GM12892 (cell line): ENCODE measurements around the gene ARVCF.

Experiments used
- DNase-seq: peaks from one replicate; pipeline ENCODE4 v3.0.0; 2011; ENCODE audit not compliant: insufficient read length
- FAIRE-seq: peaks from 2 replicates; lab custom pipeline; 2011; peaks lifted over from hg19 to GRCh38; lab: Jason Lieb, UNC
- POLR2A ChIP-seq: IDR thresholded peaks from 2 replicates; pipeline ENCODE4 v1.6.1; 2011; ENCODE audit warnings: low read depth, low read length, control low read depth
- POLR2AphosphoS5 ChIP-seq: IDR thresholded peaks from 2 replicates; pipeline ENCODE4 v1.6.1; 2011; ENCODE audit warnings: low read depth, low read length, control low read depth
- TAF1 ChIP-seq: IDR thresholded peaks from 2 replicates; pipeline ENCODE4 v1.6.1; 2011; ENCODE audit warnings: low read depth, mild to moderate bottlenecking, control low read depth, low read length, borderline replicate concordance

The ARVCF gene

DNA sequence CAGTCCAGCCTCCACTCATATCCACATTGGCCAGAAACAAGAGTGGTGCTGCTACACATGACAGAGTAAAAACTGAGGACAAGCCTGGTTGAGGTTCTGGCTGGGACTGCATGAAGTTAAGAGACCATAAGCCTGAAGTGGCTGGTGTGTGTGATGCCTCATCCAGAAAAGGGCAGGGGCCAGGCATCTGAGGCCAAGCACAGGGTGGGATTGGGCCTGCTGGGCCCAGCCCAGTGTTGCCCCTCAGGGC, 25.3 kb downstream of the ARVCF start:
- FAIRE-seq (no peak), DNase-seq (no peak)
- no peak for TF ChIP-seq TAF1
- no peak for TF ChIP-seq POLR2A
- TF ChIP-seq POLR2AphosphoS5 = no peak

DNA sequence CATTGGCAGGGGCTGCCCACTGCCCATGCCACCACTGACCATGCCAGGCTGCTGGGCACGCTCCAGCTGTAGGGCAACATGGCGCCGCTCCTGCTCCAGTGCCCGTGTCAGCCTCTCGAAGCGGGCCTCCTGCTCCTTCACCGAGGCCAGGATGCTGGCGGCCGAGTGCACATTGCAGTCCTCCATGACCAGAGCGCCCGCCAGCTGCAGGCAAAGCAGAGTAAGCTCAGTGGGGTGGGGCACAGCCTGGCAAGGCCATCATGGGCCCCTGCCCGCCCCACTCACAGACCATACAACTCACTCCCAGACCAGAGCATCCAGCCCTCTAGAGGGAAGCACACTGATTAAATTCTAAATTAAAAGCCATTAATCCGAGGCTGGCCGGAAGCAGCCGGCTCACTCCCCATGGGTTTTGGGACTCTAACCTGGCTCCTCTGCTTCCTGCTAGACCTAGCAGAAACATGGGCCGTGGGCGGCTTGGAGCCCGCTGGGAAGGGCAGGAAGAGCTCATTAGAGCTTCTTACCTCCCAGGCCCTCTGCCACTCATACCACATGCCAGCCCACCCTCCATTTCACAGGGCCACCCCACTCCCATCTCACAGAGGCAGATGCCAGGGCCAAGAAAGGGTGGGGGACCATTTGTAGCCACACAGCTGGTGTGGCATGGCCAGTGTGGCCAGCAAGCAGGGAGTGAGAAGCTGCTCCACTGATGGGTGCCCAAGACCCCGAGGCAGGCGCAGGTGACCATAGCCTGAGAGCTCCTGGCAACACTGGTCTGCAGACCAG, 25.8 kb downstream of the ARVCF start:
- no peak for TF ChIP-seq POLR2A
- TF ChIP-seq POLR2AphosphoS5 = no peak
- TF ChIP-seq TAF1 = no peak
- DNase-seq (no peak), FAIRE-seq (no peak)

DNA sequence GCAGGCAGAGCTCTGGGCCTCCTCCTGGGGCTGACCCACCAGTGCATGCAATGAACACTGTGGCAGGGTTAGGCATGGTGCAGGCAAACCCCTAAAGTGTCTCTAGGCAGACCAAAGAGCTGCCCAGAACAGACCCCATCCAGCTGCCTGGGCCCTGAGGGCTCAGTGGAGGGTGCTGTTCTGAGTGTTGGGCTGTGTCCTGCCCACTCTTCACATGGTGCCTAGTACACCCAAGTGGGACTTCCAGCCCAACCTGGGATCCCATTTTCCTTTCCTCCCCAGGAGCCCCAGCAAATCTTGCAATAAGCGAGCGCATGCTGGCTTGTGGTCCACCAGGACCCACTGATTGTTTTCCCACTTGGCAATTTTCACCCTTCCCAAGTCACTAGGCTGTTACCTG, 26.4 kb downstream of the ARVCF start:
- DNase-seq = no peak
- no peak for TF ChIP-seq POLR2AphosphoS5
- no peak for TF ChIP-seq TAF1
- FAIRE-seq = no peak

DNA sequence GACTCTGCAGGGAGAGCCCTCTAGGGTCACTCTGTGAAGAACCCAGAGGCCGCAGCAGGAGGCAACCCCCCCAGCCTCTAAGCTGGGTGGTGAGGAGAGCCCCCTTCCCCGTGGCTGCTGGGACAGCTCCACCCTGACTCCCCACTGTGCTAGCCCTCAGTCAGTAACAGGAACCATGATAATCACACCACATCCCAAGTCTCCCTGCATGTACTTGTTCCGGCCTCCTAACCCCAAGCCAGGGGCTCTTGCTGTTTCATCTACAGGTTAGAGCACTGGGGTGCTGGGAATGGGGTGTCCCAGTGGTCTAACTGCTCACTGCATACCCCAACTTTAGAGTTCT, 26.9 kb downstream of the ARVCF start:
- DNase-seq = no peak
- TF ChIP-seq POLR2A (no peak), TAF1 (no peak), POLR2AphosphoS5 (no peak)
- FAIRE-seq = no peak

DNA sequence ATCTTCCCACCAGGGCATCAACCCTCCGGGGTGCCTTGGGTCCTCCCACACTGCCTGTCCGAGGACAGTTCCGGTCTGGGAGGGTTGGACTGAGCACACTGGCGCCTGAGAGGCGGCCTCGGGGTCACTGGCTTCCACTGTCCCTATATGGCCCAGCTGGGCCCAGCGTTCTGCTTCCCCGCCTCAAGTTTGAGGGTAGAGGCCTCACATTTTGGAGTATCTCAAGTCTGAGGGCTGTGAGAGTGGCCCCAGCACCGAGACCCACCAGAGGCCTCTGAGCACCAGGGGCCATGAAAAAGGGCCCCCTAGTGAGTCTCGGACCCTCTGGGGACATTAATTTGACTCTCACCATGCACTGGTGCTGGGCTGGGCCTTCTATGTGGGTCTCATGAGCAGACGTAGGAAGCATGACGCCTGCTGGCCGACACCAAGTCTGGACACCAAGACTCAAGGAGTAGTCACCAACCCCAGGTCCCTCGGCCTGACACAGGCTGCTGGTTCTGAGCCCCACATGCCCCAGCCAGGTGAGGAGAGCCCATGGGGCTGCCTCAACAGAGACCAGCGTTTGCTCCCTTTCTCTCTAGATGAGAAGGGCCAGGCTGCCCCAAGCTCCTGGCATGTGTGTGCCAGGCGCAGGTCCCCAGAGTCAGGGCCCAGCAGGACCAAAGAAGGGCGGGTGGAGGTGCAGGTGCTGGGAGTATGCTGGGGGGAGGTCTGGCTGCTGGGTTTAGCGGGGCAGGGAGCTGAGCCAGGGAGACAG, 27.5 kb downstream of the ARVCF start:
- TF ChIP-seq POLR2AphosphoS5 = no peak
- FAIRE-seq = no peak
- DNase-seq = no peak

DNA sequence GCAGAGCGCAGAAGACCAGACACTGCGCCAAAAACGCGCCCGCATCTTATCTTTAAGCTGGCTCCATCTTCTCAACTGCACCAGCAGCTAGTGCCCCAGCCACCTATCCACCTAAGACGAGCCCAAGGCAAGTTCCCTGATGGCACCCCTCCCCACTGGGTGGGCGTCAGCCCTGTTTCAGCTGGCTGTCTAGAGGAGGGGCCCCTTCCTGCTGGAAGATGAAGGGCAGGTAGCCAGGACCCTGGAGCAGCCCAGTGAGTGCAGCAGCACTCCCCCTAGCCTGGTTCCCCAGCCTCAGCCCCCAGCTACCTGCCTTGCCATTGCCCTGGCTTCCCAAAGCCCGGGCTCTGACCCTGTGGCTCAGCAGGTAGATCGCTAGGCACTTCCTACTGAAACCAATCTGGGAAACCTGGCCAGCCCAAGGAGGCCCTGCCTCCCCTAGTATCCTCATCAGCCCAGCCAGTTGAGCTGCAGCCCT, 28.3 kb downstream of the ARVCF start:
- no peak for FAIRE-seq
- DNase-seq = no peak
- TF ChIP-seq POLR2AphosphoS5 = no peak
- no peak for TF ChIP-seq TAF1
- TF ChIP-seq POLR2A = no peak

DNA sequence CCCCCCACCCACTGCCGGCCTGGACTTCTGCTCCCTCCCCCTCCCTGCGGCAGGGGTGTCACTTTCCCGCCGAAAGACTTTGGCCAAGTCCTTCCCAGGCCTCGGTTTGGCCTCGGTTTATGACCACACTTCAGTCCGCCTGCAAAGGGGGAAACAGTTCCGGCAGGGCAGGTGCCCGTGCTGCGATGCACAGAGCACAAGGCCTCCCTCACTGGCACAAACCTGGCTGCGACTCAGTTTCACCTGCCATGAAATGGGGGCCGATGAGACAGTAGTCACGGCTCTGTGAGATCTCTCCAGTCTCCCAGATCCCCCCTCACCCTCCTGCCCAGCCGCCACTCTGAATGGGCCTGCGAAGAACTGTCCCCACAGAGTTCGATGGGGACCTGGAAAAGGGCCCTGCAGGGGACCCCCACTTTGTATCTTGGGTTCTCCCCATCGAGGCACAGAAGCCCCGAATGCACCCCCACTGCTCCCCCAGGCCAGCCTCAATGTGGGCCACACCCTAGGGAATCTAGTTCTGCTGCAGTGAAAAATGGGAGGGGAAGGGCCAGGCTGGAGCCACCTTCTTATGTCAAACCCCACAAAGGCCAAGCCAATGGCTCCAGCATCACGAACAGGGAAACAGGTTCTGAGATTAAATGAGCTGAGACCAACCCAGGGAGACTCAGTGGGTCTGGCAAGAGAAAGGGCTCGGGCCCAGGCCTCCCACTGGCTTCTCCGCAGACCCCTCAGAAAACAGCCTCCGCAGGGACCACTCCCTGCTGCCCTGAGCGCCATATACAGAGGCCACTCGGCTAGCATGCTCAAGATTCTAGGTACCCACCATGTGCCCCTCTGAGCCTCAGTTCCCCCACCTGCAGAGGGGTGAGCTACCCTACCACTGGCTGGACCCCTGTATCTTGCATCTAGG, 29.0 kb downstream of the ARVCF start:
- FAIRE-seq (no peak), DNase-seq (no peak)
- no peak for TF ChIP-seq POLR2A

DNA sequence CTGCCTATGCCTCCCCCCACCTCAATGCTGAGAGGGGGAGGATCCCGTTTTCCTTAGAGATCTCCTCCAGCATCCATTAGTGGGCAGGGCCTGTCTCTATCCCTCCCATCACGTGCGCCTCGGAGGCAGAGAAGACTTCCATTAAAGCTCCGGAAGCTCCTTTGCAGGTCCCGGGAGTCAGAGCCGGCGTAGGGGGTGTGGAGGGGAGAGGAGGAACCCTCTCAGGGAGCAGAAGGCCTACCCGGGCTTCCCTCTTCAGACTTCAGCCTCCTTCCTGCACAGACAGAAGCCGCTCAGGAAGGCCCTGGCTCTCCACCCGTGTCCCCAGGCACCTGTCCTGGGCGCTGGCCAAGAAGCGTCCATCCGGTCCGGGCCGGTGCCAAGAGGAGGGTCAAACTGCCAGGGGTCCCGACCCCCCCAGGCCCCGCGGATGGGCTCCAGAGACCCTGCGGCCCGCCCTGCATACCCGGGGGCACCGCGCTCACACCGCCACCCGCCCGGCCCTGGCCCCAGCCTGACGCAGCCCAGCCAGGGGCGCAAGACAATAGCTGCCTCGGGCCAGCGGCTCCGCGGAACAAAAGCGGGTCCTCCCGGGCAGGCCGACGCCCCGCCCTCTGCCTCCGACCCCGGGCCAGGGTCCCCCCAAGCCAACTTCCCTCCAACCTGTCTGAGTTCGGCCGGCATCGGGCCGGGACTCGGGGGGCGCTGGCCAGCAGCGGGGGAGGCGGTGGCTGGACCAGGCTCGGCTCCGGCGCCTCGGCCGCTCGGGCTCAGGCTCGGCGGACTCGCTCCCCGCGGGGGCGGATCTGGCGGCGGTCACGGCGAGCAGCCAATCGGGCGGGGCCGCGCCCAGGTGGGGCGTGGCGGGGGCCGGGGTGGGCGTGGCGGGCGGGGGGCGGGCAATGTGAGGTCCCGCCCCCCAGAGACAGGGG, 29.9 kb downstream of the ARVCF start:
- DNase-seq (peak; percentile 99), FAIRE-seq (peak; percentile 78)
- TF ChIP-seq TAF1 = no peak
- no peak for TF ChIP-seq POLR2AphosphoS5
- no peak for TF ChIP-seq POLR2A

DNA sequence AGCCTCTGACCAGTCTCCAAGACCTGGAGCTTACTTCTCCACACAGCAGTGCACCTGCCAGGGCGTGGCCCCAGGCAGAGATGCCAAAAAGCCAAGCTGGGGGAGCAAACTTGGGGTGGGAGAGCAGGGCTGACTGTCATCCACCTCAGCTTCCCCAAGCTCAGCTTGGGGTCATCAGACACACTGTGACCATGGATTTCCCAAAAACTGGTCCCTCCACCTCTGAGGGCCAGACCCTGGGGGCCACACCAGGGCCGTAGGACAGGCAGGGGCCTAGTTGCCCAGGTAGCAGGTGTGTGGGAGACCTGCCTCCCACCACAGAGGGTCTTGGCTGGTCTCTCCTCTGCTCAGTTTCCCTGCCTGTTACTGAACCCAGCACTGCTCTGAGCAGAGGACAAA, 30.6 kb downstream of the ARVCF start:
- DNase-seq (no peak), FAIRE-seq (no peak)
- TF ChIP-seq POLR2AphosphoS5 (no peak), POLR2A (no peak)

DNA sequence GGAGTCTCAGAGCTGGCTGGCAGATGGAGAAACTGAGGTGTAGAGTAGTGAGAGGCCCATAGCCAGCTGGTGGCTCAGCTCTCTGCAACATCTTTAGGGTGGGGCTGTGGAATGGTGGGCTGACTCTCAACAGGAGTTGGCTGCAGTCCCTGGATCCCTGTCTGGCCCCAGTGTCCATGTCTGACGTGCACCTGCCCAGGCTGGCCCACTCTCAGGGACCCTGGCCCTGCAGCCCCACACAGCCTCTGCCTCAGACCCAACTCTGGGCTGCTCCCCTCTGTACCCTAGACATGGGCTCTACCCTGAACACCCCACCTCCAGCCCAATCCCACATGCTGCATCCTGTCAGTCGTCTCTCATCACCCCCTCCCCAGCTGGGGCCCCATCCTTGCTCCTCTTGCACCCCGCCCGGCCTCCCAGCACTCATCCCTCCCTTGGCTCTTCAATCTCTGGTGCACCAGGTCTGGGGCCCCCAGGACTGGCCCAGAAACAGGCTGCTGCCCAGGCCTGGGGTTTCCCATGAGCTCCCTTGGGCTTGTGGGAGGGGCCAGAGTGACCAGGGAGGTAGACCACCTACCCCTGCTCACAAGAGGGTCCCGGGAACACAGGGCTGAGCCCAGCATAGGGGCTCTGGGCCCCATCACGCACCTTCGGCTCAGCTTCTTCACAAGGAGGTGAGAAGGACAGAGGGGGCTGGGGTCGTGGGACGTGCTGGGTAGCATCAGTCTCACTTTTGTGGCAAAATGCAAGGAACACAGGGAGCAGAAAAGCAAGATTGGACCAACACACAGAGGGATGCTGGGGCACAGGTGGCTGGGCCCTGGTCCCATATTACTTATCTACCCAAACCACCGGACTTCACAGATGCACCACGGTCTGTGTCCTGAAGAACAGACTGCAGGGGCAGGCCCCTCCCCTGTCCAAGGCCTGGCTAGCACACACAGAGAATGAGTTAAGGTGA, 31.5 kb downstream of the ARVCF start:
- DNase-seq = no peak
- no peak for FAIRE-seq
- TF ChIP-seq POLR2A (no peak), POLR2AphosphoS5 (no peak), TAF1 (no peak)
